ENCODE data around the gene TAF15.

DNA sequence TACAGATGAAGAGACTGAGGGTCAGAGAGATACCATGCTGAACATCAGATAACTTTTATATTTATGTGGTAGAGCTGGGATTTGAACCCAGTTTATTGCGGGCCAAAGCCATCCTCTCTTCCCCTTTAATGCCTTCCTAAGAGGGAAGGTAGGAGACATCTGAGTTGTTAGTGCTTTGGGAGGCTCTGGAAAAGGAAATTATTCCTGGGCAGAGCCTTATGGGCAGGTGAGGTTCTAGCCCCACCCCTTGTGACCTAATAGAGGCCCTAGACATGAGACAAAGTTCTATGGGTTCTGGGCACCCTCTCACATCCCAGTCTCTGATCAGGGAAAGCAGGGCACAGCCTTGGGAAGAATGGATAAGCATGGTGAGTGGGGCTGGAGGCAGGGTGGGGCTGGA, 48.7 kb upstream of the TAF15 start, which contains the start of gene C17orf50:
- TF ChIP-seq CTCF (conservative IDR thresholded peaks at IDR 0.05; ENCODE audit: low read length): no peak
- TF ChIP-seq EZH2phosphoT487 (IDR thresholded peaks at IDR 0.05; ENCODE audit: borderline replicate concordance): no peak

Data from Loucy (cell line).